IPS-15b (cell line): ENCODE data around the gene TMEM271.

Experiments
- H3K27me3 ChIP-seq: one replicate; pipeline ENCODE4 v1.6.1; 2013; ENCODE audit warnings: low read length; ENCODE audit not compliant: control insufficient read depth, insufficient read depth
- H3K36me3 ChIP-seq: one replicate; pipeline ENCODE4 v1.6.1; 2013; ENCODE audit warnings: low read length; ENCODE audit not compliant: control insufficient read depth, insufficient read depth
- H3K4me1 ChIP-seq: one replicate; pipeline ENCODE4 v1.6.1; 2013; ENCODE audit warnings: mild to moderate bottlenecking, low read length; ENCODE audit not compliant: control insufficient read depth, insufficient read depth
- H3K4me3 ChIP-seq: one replicate; pipeline ENCODE4 v1.5.1; 2013; ENCODE audit warnings: low read depth, low read length
- H3K9ac ChIP-seq: one replicate; pipeline ENCODE4 v1.6.1; 2013; ENCODE audit warnings: low read depth, mild to moderate bottlenecking, low read length
- H3K9me3 ChIP-seq: one replicate; pipeline ENCODE4 v1.6.1; 2013; ENCODE audit warnings: mild to moderate bottlenecking, low read length; ENCODE audit not compliant: control insufficient read depth, insufficient read depth

The TMEM271 gene

GRCh38 chr4:532588-533317 is 43.3 kb downstream of the TMEM271 start:
- Histone ChIP-seq H3K27me3 (no peaks in the 10 kb centered on the region), H3K36me3 (peaks cover 64% of the 10 kb centered on the region), H3K9me3 (no peaks in the 10 kb centered on the region), H3K9ac (no peak overlapping the region), H3K4me1 (no peaks in the 10 kb centered on the region), H3K4me3 (no peak overlapping the region)

DNA sequence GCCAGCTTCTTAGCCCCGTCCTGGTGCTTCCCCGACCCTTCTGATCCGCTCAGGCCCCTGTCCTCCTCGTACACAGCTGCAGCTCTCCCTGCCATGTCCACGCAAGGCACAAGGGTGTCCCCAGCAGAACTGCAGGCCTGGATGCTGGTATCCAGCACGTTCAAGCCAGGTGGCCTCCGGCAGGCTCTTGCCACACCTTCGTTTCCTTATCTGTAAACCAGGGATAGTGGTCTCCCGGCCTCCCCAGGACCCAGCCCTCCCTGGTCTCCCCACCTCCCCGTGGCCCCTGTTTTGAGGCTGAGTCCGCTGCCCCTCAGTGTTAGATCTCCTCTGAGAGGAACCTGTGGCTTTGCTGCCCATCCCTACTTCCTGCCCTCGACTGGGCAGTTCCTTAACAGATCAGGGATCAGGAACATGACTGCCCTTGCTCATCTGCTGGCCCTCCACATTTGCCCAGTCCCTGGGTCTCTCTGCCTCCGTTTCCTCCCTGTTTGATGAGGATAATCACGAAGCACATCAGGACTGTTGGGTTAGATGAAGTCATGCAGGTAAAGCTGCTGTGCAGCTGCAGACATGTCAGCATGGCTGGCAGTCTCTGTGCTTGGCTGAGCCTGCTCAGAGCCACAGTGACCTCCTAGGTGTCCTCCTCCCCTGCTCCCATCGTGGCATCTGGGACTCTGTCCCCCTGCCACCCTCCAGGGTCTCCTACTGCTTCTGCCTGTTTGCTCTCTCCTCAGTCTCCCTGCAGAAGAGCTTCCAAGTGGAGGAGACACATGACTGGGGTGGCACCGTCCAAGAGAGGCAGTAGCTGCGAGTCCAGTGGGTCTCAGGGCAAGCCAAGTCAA is 44.2 kb downstream of the TMEM271 start:
- H3K9me3 ChIP-seq = no peaks in the 10 kb centered on the region

GRCh38 chr4:531076-531475 is 45.0 kb downstream of the TMEM271 start:
- Histone ChIP-seq H3K4me3 (no peak overlapping the region), H3K9me3 (no peaks in the 10 kb centered on the region), H3K9ac (no peak overlapping the region), H3K4me1 (no peaks in the 10 kb centered on the region), H3K27me3 (no peaks in the 10 kb centered on the region), H3K36me3 (peaks cover 58% of the 10 kb centered on the region)

More for the DNA sequence above, 44.2 kb downstream of the TMEM271 start:
- Histone ChIP-seq H3K4me1 (no peaks in the 10 kb centered on the region), H3K9ac (no peak overlapping the region), H3K27me3 (no peaks in the 10 kb centered on the region), H3K36me3 (peaks cover 59% of the 10 kb centered on the region), H3K4me3 (no peak overlapping the region)

DNA sequence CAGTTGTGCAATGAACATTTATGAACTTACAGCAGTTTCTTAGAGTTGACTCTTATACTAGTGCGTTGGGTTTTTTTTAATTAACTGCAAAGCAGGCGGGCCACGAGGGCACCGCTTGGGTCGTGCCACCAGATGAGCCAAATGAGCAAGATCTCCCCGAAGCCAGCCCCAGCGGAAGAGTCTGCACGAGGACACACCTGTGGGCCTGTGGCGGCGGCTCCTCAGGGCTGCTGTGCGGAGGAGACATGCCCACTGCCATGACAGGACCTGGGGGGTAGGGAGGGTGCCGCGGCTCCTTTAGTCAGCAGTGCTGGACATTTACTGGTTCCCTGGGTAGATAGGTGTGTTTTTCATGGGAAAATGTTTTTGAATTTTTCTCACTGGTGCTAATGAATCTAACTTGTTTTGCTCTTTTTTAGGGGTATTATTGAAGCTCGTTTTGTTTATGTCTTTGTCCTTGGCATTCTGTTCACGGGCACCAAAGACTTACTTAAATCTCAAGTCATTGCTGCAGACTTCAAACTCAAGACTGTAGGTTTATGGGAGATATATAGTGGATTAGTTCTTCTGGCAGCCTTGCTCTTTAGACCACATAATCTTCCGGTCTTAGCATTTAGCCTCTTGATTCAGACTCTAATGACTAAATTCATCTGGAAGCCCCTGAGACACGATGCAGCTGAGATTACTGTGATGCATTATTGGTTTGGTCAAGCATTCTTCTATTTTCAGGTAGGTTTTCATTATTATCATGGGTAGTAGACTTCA is 45.9 kb downstream of the TMEM271 start:
- H3K36me3 ChIP-seq = peaks cover 53% of the 10 kb centered on the region
- no peak overlapping the region for H3K4me3 ChIP-seq

GRCh38 chr4:529563-529962 is 46.5 kb downstream of the TMEM271 start:
- H3K27me3 ChIP-seq = no peaks in the 10 kb centered on the region
- H3K9me3 ChIP-seq = no peaks in the 10 kb centered on the region
- H3K36me3 ChIP-seq = peaks cover 54% of the 10 kb centered on the region

More for the DNA sequence above, 45.9 kb downstream of the TMEM271 start:
- no peaks in the 10 kb centered on the region for H3K9me3 ChIP-seq
- H3K27me3 ChIP-seq = no peaks in the 10 kb centered on the region
- no peaks in the 10 kb centered on the region for H3K4me1 ChIP-seq
- H3K9ac ChIP-seq = no peak overlapping the region

GRCh38 chr4:528835-529234 is 47.3 kb downstream of the TMEM271 start:
- no peaks in the 10 kb centered on the region for H3K27me3 ChIP-seq
- peaks cover 55% of the 10 kb centered on the region for H3K36me3 ChIP-seq
- H3K9me3 ChIP-seq = no peaks in the 10 kb centered on the region
- no peak overlapping the region for H3K4me3 ChIP-seq
- no peaks in the 10 kb centered on the region for H3K4me1 ChIP-seq
- H3K9ac ChIP-seq = no peak overlapping the region

More at GRCh38 chr4:529563-529962, 46.5 kb downstream of the TMEM271 start:
- no peaks in the 10 kb centered on the region for H3K4me1 ChIP-seq
- H3K4me3 ChIP-seq = no peak overlapping the region
- H3K9ac ChIP-seq = no peak overlapping the region

DNA sequence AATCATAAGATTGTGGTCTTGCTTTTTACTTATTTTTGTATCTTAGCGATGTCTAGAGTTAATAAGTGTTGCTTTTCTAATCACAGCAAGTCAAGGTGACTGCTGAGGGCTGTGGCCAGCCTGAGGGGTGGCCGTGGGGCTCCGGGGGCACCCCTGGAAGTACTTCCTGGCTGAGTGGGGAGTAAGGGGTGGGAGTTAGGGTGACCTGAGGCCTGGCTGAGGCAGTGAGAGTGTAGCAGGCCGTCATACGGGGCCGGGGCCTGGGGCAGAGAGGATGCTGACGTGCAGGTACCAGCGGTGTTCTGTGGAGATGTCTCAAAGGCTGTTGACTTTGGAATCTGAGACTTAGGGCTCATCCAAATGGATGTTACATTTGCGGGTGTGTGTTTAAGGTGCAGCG is 47.8 kb downstream of the TMEM271 start:
- Histone ChIP-seq H3K27me3 (no peaks in the 10 kb centered on the region), H3K9ac (no peak overlapping the region), H3K9me3 (no peaks in the 10 kb centered on the region), H3K36me3 (peaks cover 54% of the 10 kb centered on the region), H3K4me3 (no peak overlapping the region), H3K4me1 (no peaks in the 10 kb centered on the region)

- Histone ChIP-seq H3K9me3 (no peaks in the 10 kb centered on the region), H3K4me1 (no peaks in the 10 kb centered on the region), H3K4me3 (no peak overlapping the region), H3K36me3 (peaks cover 52% of the 10 kb centered on the region), H3K9ac (no peak overlapping the region), H3K27me3 (no peaks in the 10 kb centered on the region)
Observed at GRCh38 chr4:526971-527460, 49.1 kb downstream of the TMEM271 start.

GRCh38 chr4:526189-526909 is 49.7 kb downstream of the TMEM271 start:
- H3K4me1 ChIP-seq = no peaks in the 10 kb centered on the region
- no peak overlapping the region for H3K9ac ChIP-seq
- no peaks in the 10 kb centered on the region for H3K27me3 ChIP-seq
- H3K4me3 ChIP-seq = no peak overlapping the region
- no peaks in the 10 kb centered on the region for H3K9me3 ChIP-seq
- H3K36me3 ChIP-seq = peaks cover 52% of the 10 kb centered on the region

- Histone ChIP-seq H3K4me3 (no peak overlapping the region), H3K9ac (no peak overlapping the region), H3K9me3 (no peaks in the 10 kb centered on the region), H3K27me3 (no peaks in the 10 kb centered on the region), H3K4me1 (no peaks in the 10 kb centered on the region), H3K36me3 (peaks cover 46% of the 10 kb centered on the region)
Observed at GRCh38 chr4:525660-526059, 50.4 kb downstream of the TMEM271 start.

DNA sequence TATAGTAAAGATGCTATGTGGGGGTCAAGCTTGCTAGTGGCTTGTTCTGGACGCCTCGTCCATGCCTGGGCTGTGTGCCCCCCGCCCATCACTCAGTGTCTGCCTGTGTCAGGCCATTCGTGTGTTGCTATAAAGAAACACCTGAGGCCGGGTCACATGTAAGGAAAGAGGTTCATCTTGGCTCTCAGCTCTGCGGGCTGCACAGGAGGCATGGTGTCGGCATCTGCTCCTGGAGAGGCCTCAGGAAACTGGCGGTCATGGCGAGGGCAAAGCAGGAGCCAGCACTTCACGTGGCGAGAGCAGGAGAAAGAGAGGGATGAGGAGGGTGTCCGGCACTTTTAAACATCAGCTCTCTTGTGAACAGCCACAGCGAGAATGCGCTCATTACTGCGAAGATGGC is 51.9 kb downstream of the TMEM271 start:
- no peak overlapping the region for H3K9ac ChIP-seq
- no peaks in the 10 kb centered on the region for H3K9me3 ChIP-seq
- H3K27me3 ChIP-seq = no peaks in the 10 kb centered on the region
- H3K36me3 ChIP-seq = peaks cover 42% of the 10 kb centered on the region
- no peak overlapping the region for H3K4me3 ChIP-seq
- no peaks in the 10 kb centered on the region for H3K4me1 ChIP-seq
